ENCODE measurements around the gene TNS3. TPM values are rescaled to one million over a fixed set of nuclear protein-coding genes. Genes with fewer than 3 reads are reported as not detected.

TNS3 gene
- polyA plus RNA-seq, 1 of the 3 experiments (the other 2 are of a cell fraction), result 72.3 TPM

- Histone ChIP-seq H3K79me2 (ENCODE audit: insufficient read depth) (peaks cover 81% of the 10 kb centered on the region), H4K20me1 (ENCODE audit: insufficient read depth) (no peaks in the 10 kb centered on the region), H3K9me2 (no peaks in the 10 kb centered on the region), H3K4me3 (ENCODE audit: low read depth in 2 of 2, low read length in 1 of 2) (no peak overlapping the region), H3K9me3 (no peaks in the 10 kb centered on the region), H3F3A (replicated peaks; ENCODE audit: insufficient read depth) (peaks cover 35% of the 10 kb centered on the region), H3K4me1 (ENCODE audit: control insufficient read depth in 1 of 2, insufficient read depth in 2 of 2, low read depth in 1 of 2, low read length in 1 of 2) (peaks cover 33 to 46% of the 10 kb centered on the region in 2 experiments; a peak in 3 of 4 replicates), H3K4me2 (peak overlapping the region; percentile 51), H3K36me3 (replicated peaks in 1 of 2; ENCODE audit: control insufficient read depth in 1 of 2, insufficient read depth in 2 of 2, low read length in 1 of 2) (peaks cover 8 to 17% of the 10 kb centered on the region in 2 experiments), H3K27me3 (ENCODE audit: insufficient read depth) (no peaks in the 10 kb centered on the region), H3K27ac (ENCODE audit: low read depth in 2 of 2, low read length in 1 of 2) (peak overlapping the region; percentile 71 to 95), H2AFZ (ENCODE audit: low read depth) (no peak overlapping the region), H3K9ac (peak overlapping the region; percentile 43; the same call in 1 of the 2 replicates)
- DNase-seq, result no peak
- WGBS (ENCODE audit: low lambda C conversion rate), result 78% methylated on average over 4 of the region's 4 CpGs
- CTCF ChIA-PET, result interaction anchor here (0.6 to 2.3 kb wide), 5 partner anchors 26 to 314 kb away, joined by 3 to 16 read pairs (median 8); no protein-coding TSS in a partner anchor
- TF ChIP-seq SIN3A (IDR thresholded peaks at IDR 0.05; ENCODE audit: borderline replicate concordance, low read depth, low read length) (no peak), GABPA (IDR thresholded peaks at IDR 0.05; ENCODE audit: low read depth) (no peak), USF2 (IDR thresholded peaks at IDR 0.05; ENCODE audit: borderline replicate concordance, low read depth, low read length) (no peak), POLR2AphosphoS5 (IDR thresholded peaks at IDR 0.05; ENCODE audit: low read depth, low read length) (no peak), FOXM1 (IDR thresholded peaks at IDR 0.05; ENCODE audit: low read depth) (no peak), TAF1 (IDR thresholded peaks at IDR 0.05; ENCODE audit: borderline replicate concordance, low read depth, low read length) (no peak), EZH2phosphoT487 (IDR thresholded peaks at IDR 0.05; ENCODE audit: borderline replicate concordance, low read depth) (no peak), JUND (IDR thresholded peaks at IDR 0.05) (no peak), REST (IDR thresholded peaks at IDR 0.05; ENCODE audit: low read depth, low read length) (no peak), YY1 (IDR thresholded peaks at IDR 0.05; ENCODE audit: low read depth) (no peak), NRF1 (IDR thresholded peaks at IDR 0.05; ENCODE audit: low read depth, low read length) (no peak), FOXJ3 (CRISPR knock-in tag; IDR thresholded peaks at IDR 0.05) (no peak), RFX5 (IDR thresholded peaks at IDR 0.05; ENCODE audit: low read length) (no peak), SMC3 (IDR thresholded peaks at IDR 0.05; ENCODE audit: low read depth, low read length) (no peak), CTCF (IDR thresholded peaks at IDR 0.05) (no peak), ELF1 (IDR thresholded peaks at IDR 0.05) (no peak), TEAD4 (IDR thresholded peaks at IDR 0.05; ENCODE audit: borderline replicate concordance, insufficient read depth) (no peak)
- POLR2A ChIA-PET, result interaction anchor here (0.6 to 1.7 kb wide), 3 partner anchors 75 to 193 kb away, joined by 3 to 5 read pairs (median 4); no protein-coding TSS in a partner anchor
Measured at GRCh38 chr7:47570649-47571050, 11.3 kb downstream of the TNS3 start.

Measured in SK-N-SH (cell line).